GM21717 (cell line): Measurements from ENCODE around the gene STK17A.

Experiments used
- ATAC-seq: cut with Tn5 transposase; IDR thresholded peaks from one replicate; pipeline ENCODE4 v1.9.1; 2021; ENCODE audit warnings: mild to moderate bottlenecking, moderate library complexity; ENCODE audit not compliant: unreplicated experiment

The STK17A gene

GRCh38 chr7:43630482-43630881, 47.6 kb downstream of the STK17A start:
- no peak for ATAC-seq

- no peak for ATAC-seq
Measured at GRCh38 chr7:43631559-43631958, 48.7 kb downstream of the STK17A start.

DNA sequence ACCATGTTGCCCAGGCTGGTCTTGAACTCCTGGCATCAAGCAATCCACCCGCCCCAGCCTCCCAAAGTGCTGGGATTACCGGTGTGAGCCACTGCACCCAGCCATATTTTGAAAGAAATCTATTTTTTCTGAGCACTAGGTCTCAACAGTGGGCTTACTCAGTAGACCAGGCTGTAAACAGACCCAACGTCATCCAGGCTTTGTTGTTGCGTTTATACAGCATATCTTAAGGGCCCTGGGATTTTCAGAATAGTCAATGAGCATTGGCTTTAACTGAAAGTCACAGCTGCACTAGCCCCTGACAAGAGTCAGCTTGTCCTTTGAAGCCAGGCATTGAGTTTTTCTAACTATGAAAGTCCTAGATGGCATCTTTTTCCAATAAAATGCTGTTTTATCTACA, 49.8 kb downstream of the STK17A start:
- ATAC-seq = no peak

DNA sequence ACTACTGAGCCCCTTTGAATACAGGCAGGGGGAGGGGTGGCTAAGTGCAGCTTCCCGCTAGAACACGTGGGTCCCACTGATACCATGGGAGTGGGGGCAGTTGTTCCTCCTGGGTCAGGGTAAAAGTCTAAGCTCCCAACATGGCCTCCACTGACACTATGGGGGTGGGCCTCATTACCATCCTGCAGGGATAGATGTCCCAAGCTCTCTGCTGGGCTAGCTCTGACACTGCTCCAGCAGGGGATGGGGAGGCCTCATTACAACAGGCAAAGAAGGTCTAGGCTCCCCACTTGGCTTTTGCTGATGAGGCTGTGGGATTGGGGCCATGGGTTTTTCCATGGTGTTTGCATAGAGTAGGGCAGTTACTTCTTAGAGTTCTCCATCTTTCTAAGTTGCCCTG, 51.5 kb downstream of the STK17A start:
- ATAC-seq = no peak

- no peak for ATAC-seq
Measured at GRCh38 chr7:43636093-43636492, 53.2 kb downstream of the STK17A start.

DNA sequence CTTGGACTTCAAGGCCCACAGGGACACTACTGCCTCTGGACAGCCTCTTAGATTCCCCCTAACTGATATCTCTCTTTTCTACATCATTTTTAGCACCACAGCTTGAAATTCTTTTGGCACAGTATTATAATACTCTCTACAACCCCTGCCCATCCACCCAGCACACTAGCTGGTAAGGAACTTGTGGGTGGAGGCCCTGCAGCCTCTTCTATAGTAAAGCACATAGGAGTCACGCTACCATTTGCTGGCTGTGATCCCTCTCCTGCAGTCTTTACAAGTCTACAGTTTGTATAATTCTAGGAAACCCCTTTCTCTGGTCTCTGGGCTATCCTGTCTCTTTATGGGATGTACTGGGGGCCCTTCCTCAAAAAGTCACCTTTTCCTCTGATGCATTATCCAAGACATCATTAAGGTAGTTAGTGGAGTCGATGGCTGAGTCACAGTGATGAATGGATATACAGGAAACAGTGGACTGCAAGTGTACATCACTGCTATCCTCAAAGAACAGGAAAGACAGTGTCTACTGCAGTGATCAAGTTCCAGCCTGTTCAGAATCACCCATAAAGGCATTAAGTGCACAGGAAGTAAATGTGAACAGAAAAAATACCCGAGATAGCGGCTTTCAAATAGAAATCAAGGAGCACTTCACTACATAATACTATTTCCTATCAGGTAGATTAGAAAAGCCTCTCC, 54.4 kb downstream of the STK17A start:
- ATAC-seq = no peak

DNA sequence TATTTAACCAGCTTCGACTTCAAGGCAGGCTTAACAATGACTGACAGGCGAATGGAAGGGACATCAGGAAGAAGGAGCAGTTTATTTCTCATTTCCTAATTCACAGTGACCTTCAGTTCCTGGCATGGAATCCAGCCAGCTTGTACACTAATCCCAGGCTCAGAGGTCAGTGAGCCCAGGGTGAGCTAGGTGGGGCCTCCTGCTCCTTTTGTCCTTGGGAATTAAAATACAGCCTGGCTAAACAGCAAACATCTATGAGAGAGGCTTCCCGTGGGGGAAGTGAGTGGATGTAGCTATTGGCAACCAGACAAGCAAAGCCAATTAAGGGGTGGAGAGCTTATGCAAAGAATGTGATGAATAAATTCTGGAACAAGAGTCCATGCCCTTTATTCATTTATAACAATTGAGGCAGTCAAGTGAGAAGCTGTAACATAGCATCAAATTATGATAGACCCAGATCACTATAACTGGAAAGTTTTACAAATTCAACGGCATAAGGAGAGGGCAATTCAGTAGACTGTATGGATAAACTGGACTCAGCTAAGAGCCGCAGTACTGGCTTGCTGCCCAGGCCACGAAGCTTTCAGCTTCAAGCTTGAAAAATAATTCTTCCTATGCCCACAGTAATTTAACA, 57.1 kb downstream of the STK17A start:
- ATAC-seq = no peak

DNA sequence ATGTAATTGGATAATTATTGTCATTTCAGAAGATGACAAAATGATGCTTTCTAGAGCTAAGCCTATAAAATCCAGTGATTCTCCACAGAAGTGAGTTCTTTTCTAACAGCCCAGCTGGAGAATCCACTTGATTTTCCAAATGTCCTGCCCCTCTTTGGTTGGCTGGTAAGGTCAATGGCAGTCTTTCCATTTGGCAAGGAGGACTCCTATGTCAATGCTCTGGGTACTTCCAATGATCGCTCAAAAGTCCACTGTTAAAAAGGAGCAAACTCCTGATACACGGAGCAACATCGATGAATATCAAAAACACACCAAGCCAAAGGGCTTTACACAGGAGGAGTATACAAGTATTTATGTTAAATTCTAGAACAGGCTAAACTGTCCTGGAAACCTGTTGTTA, 57.8 kb downstream of the STK17A start:
- no peak for ATAC-seq

- no peak for ATAC-seq
Measured at GRCh38 chr7:43642897-43643630, 60.2 kb downstream of the STK17A start.

DNA sequence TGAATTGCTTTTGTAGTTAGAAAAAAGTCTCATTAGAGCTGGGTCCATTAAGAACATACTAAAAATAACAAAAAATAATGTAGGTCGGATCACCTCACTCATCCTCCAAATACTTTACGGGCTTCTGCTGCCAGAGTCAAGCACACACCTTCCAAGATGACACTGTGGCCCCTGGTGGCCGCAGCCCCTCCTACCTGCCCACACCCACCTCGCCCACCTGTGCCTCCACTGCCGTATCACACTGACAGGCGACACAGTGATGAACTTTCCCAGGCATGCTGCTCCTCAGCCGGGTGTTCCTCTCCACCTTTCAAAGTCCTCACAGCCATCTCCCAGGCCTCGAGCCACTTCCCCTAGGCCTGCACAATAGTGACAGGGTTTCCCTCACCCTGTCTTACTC, 60.9 kb downstream of the STK17A start:
- no peak for ATAC-seq

GRCh38 chr7:43645699-43646226, 62.9 kb downstream of the STK17A start:
- no peak for ATAC-seq

GRCh38 chr7:43646603-43647338, 63.9 kb downstream of the STK17A start:
- no peak for ATAC-seq

- no peak for ATAC-seq
Measured at GRCh38 chr7:43647339-43647672, 64.4 kb downstream of the STK17A start.

DNA sequence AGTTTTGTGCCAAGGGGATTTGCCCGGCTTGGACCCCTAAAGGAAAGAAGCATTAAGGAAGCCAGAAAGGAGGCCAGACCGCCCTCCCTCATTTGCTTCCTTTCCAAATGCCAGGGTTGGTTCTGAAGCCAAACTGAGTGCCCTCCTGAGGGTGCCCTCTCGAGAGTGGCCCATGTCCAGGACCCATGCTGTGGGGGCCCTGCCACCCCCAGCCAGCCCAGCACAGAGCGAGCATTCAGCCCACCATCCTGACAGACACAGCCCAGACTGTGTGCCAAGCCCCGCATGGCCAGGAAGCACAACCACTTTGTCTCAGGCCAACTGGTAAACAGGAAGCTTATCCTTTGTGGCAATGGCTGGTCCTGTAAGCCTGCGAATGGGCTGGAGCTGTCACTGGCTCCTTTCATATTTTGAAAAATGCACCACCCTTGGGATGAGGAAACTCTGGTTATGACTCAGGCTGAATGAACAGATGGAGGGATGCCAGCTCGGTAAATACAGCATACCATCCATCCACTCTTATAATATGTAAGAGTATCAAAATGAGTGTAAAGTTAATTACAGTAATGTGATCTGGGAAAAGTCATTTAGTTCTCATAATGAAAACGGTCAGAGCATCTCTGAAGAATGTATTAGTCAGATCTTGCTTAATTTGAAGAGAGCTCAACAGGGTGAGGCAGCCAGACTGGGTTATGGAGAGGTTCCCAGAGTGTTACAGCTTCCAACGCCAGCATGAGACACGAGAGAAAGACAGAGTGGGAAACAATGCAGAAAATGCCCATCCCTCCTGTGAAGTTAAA, 65.0 kb downstream of the STK17A start:
- peak; percentile 23 for ATAC-seq

DNA sequence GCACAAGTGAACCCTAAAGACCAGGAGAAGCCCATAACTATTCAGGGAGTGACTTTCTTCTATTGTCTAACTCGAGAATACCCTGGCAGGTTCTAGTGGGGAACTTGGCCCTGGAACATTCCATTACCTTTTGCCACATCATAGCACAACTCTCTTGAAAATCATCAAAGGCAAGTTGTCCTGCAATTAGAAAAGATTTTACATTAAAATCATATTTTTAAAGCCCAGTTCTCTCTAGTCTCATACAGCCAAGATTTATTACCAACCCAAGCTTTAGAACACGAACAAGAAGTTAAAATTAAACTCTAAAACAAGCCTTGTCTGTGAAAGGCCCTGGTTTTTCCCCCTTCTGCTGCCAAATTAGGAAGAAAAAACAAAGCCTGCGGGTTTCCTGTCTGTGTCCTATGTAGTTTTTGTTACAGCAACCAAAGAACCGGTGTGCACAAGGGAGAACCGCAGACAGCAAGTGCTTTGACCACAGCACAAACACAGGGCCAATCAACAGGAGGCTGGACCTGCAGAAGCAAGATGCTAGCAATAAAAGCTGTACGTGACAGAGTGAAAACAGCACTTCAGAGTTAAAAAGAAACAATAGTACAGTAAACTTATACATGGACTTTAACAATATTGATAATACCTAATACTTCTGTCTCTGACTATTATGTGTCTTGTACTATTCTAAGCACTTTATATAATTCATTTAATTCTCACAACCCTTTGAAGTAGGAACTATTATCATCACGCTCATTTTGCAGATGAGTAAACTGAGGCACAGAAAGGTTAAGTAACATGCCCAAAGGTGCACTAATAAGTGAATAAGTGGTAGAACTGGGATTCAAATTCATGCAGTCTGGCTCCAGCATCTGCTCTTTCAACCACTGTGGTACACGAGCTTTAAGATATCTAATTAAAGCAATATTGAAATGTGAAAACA, 65.8 kb downstream of the STK17A start:
- ATAC-seq = peak; percentile 55

- peak; percentile 63 for ATAC-seq
Measured at GRCh38 chr7:43649755-43650274, 66.9 kb downstream of the STK17A start.

DNA sequence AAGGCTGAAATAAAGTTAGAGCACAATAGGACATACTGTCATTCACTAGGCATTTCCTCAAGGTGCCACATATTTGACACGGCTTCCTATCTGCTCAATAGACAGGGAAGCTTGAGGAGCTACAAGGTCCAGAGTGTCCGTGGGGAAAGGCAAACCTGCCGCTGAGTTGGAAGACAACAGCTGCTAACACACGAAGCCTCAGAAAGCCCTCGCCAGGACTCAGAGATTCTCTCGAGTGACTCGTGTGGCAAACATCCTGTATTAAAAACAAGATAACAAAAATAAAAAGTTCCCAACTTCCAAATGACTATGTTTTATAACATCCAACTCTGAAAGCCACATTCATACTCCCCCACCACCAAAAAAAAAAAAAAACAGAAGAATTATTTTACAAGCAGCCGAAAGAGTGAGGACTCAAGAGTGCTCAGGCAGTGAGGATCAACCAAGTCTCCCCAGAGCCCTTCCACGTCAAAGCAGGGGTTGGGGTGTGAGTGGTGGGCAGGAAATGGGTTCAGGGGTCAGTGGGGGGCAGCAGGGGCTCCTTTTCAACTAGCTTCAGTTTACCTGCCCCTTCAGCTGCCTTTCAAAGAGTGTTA, 67.6 kb downstream of the STK17A start:
- ATAC-seq = no peak

DNA sequence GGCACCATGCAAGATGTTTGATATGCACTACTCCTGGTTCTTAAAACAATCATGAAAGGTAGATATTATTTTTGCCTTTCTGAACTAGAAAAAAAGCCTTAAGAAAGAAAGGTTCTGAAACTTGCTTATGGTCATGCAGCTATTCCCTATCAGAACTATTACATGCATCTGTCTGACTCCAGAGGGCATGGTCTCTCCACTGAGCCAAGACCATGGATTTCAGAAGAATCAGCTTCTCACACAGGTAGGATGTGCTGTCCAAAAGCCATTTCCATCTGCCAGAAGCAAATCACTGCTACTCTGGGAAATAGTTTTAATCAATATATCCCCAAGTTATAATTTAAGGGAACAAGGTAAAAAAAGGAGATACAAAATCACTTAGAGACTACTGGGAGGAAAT, 69.5 kb downstream of the STK17A start:
- ATAC-seq = no peak

GRCh38 chr7:43653466-43653865, 70.6 kb downstream of the STK17A start:
- ATAC-seq = no peak
